ENCODE measurements around the gene SPATA2L. TPM values are rescaled to one million over a fixed set of nuclear protein-coding genes. Genes with fewer than 3 reads are reported as not detected.

The SPATA2L gene
- total RNA-seq, 1 experiment from 2014 or later, result 12.2 TPM

- H3K4me1 ChIP-seq (ENCODE audit: insufficient read depth, low read length), result no peaks in the 10 kb centered on the region
- H4K20me1 ChIP-seq (ENCODE audit: low read length), result no peaks in the 10 kb centered on the region
- DNase-seq (no peak), ATAC-seq (no peak)
- H3K9ac ChIP-seq (ENCODE audit: low read length), result no peak overlapping the region
- ChIA-PET POLR2A (ENCODE audit: unreplicated experiment) (no interaction called here), CTCF (no interaction called here)
- no peaks in the 10 kb centered on the region; the same call in 1 of the 2 replicates for H3K36me3 ChIP-seq (ENCODE audit: low read depth, low read length)
- H3K79me2 ChIP-seq (ENCODE audit: low read length), result no peaks in the 10 kb centered on the region
- H3K9me2 ChIP-seq (replicated peaks; ENCODE audit: low read length), result no peaks in the 10 kb centered on the region
- H3K9me3 ChIP-seq (ENCODE audit: low read length), result no peaks in the 10 kb centered on the region
- no peak overlapping the region for H3K4me3 ChIP-seq (ENCODE audit: low read length)
- intact Hi-C loops (cut with micrococcal nuclease), result no loop called here
- H3K27ac ChIP-seq (ENCODE audit: low read length), result no peak overlapping the region
- H3F3A ChIP-seq (ENCODE audit: low read length, unreplicated experiment), result no peaks in the 10 kb centered on the region
- H3K27me3 ChIP-seq (ENCODE audit: low read length), result no peaks in the 10 kb centered on the region
- no TSS peak for BruUV-seq (replicated peaks)
- no peak overlapping the region for H3K4me2 ChIP-seq (ENCODE audit: low read length)
- TF ChIP-seq EZH2phosphoT487 (IDR thresholded peaks at IDR 0.05; ENCODE audit: borderline replicate concordance, low read length) (no peak), CTCF (conservative IDR thresholded peaks at IDR 0.05; ENCODE audit: low read depth, low read length) (no peak), EZH2 (IDR thresholded peaks at IDR 0.05; ENCODE audit: low read length, unreplicated experiment) (no peak)
- no peak overlapping the region for H2AFZ ChIP-seq (ENCODE audit: low read length)
Observed at GRCh38 chr16:89748076-89748475, 46.6 kb upstream of the SPATA2L start.

- Histone ChIP-seq H3F3A (ENCODE audit: low read length, unreplicated experiment) (no peaks in the 10 kb centered on the region), H3K27ac (ENCODE audit: low read length) (no peak overlapping the region), H3K4me2 (ENCODE audit: low read length) (no peak overlapping the region), H3K4me3 (ENCODE audit: low read length) (no peak overlapping the region), H4K20me1 (ENCODE audit: low read length) (no peaks in the 10 kb centered on the region), H3K9me3 (ENCODE audit: low read length) (no peaks in the 10 kb centered on the region), H3K79me2 (ENCODE audit: low read length) (no peaks in the 10 kb centered on the region), H2AFZ (ENCODE audit: low read length) (no peak overlapping the region), H3K27me3 (ENCODE audit: low read length) (no peaks in the 10 kb centered on the region), H3K9ac (ENCODE audit: low read length) (no peak overlapping the region), H3K4me1 (ENCODE audit: insufficient read depth, low read length) (no peaks in the 10 kb centered on the region), H3K36me3 (ENCODE audit: low read depth, low read length) (no peaks in the 10 kb centered on the region; the same call in 1 of the 2 replicates), H3K9me2 (replicated peaks; ENCODE audit: low read length) (no peaks in the 10 kb centered on the region)
- ATAC-seq (no peak), DNase-seq (no peak)
- intact Hi-C loops (cut with micrococcal nuclease), result no loop called here
- ChIA-PET CTCF (no interaction called here), POLR2A (ENCODE audit: unreplicated experiment) (no interaction called here)
- no peak for TF ChIP-seq EZH2 (IDR thresholded peaks at IDR 0.05; ENCODE audit: low read length, unreplicated experiment)
- TF ChIP-seq EZH2phosphoT487 (IDR thresholded peaks at IDR 0.05; ENCODE audit: borderline replicate concordance, low read length), result no peak
- TF ChIP-seq CTCF (conservative IDR thresholded peaks at IDR 0.05; ENCODE audit: low read depth, low read length), result no peak
- no TSS peak for BruUV-seq (replicated peaks)
Observed at GRCh38 chr16:89746043-89746442, 44.5 kb upstream of the SPATA2L start.

- Histone ChIP-seq H3K9ac (ENCODE audit: low read length) (no peak overlapping the region), H3K9me2 (replicated peaks; ENCODE audit: low read length) (no peaks in the 10 kb centered on the region), H3K4me2 (ENCODE audit: low read length) (no peak overlapping the region), H3K79me2 (ENCODE audit: low read length) (no peaks in the 10 kb centered on the region), H3K4me3 (ENCODE audit: low read length) (no peak overlapping the region), H3K9me3 (ENCODE audit: low read length) (no peaks in the 10 kb centered on the region), H3K27me3 (ENCODE audit: low read length) (no peaks in the 10 kb centered on the region), H2AFZ (ENCODE audit: low read length) (no peak overlapping the region), H3K27ac (ENCODE audit: low read length) (no peak overlapping the region), H3F3A (ENCODE audit: low read length, unreplicated experiment) (no peaks in the 10 kb centered on the region), H4K20me1 (ENCODE audit: low read length) (no peaks in the 10 kb centered on the region), H3K36me3 (ENCODE audit: low read depth, low read length) (peaks cover 5% of the 10 kb centered on the region; the same call in 1 of the 2 replicates), H3K4me1 (ENCODE audit: insufficient read depth, low read length) (no peaks in the 10 kb centered on the region)
- CTCF ChIA-PET, result no interaction called here
- intact Hi-C loops (cut with micrococcal nuclease), result no loop called here
- no TSS peak for BruUV-seq (replicated peaks)
- no peak for TF ChIP-seq EZH2phosphoT487 (IDR thresholded peaks at IDR 0.05; ENCODE audit: borderline replicate concordance, low read length)
- no peak for TF ChIP-seq CTCF (conservative IDR thresholded peaks at IDR 0.05; ENCODE audit: low read depth, low read length)
- no peak for TF ChIP-seq EZH2 (IDR thresholded peaks at IDR 0.05; ENCODE audit: low read length, unreplicated experiment)
- DNase-seq (no peak), ATAC-seq (no peak)
- POLR2A ChIA-PET (ENCODE audit: unreplicated experiment), result no interaction called here
Observed at GRCh38 chr16:89744813-89745212, 43.3 kb upstream of the SPATA2L start.
